ENCODE data around the gene MSH5. TPM values are rescaled to one million over a fixed set of nuclear protein-coding genes. Genes with fewer than 3 reads are reported as not detected.
A peak's percentile ranks its signal among the peaks of the same experiment; 100 is the strongest.

The MSH5 gene
- total and polyA plus RNA-seq, 2 of the 13 experiments (the other 11 are each of a cell fraction or from before 2014, with no cell fraction given): 10.2 to 38.7 TPM

- peak; percentile 90 for TF ChIP-seq ZNF280B (CRISPR knock-in tag; IDR thresholded peaks at IDR 0.05; ENCODE audit: borderline replicate concordance)
- peak; percentile 94 for TF ChIP-seq ZNF232 (CRISPR knock-in tag; IDR thresholded peaks at IDR 0.05; ENCODE audit: borderline replicate concordance)
- TF ChIP-seq IKZF5 (CRISPR knock-in tag; IDR thresholded peaks at IDR 0.05): peak; percentile 93
- no peak for TF ChIP-seq ZBTB40 (IDR thresholded peaks at IDR 0.05)
- TF ChIP-seq ZBTB40 (CRISPR knock-in tag; IDR thresholded peaks at IDR 0.05): peak; percentile 86; the same call in 1 of the 2 replicates
- TF ChIP-seq IRX3 (CRISPR knock-in tag; IDR thresholded peaks at IDR 0.05; ENCODE audit: borderline replicate concordance, low read depth): 0 out of 2 replicates have a peak, but pooled peaks have one; percentile 87
- peak; percentile 98 for TF ChIP-seq ZNF33B (CRISPR knock-in tag; IDR thresholded peaks at IDR 0.05)
- TF ChIP-seq ZNF580 (CRISPR knock-in tag; IDR thresholded peaks at IDR 0.05; ENCODE audit: borderline replicate concordance, low read depth): peak; percentile 84
- peak; percentile 94 for TF ChIP-seq DMAP1 (CRISPR knock-in tag; IDR thresholded peaks at IDR 0.05)
- TF ChIP-seq ATAD3A (CRISPR knock-in tag; IDR thresholded peaks at IDR 0.05): no peak
- 0 out of 2 replicates have a peak, but pooled peaks have one; percentile 17 for TF ChIP-seq SIX1 (CRISPR knock-in tag; IDR thresholded peaks at IDR 0.05; ENCODE audit: borderline replicate concordance)
- TF ChIP-seq BCL6 (CRISPR knock-in tag; IDR thresholded peaks at IDR 0.05): peak; percentile 73
- TF ChIP-seq ZEB1 (IDR thresholded peaks at IDR 0.05; ENCODE audit: insufficient replicate concordance, low read depth): peak; percentile 74
- TF ChIP-seq HOXD1 (CRISPR knock-in tag; IDR thresholded peaks at IDR 0.05): peak; percentile 71; the same call in 1 of the 2 replicates
- TF ChIP-seq ZNF777 (CRISPR knock-in tag; IDR thresholded peaks at IDR 0.05): peak; percentile 66; the same call in 1 of the 2 replicates
- peak; percentile 93; the same call in 1 of the 2 replicates for TF ChIP-seq ZNF766 (CRISPR knock-in tag; IDR thresholded peaks at IDR 0.05; ENCODE audit: borderline replicate concordance)
- TF ChIP-seq ARNT2 (CRISPR knock-in tag; IDR thresholded peaks at IDR 0.05; ENCODE audit: low read depth): peak; percentile 97
Measured at GRCh38 chr6:31806470-31807272, 66.9 kb downstream of the MSH5 start, which contains the start of gene LSM2 (continued).

Data from HepG2 (cell line).